Urothelium cell line (cell line): ENCODE results near the gene PTS.
A peak's percentile ranks its signal among the peaks of the same experiment; 100 is the strongest.

Source experiments
- DNase-seq: peaks from one replicate; pipeline ENCODE4 v3.0.0; 2011; ENCODE audit warnings: low spot score, mixed read lengths
- FAIRE-seq: peaks from 2 replicates; lab custom pipeline; 2011; peaks lifted over from hg19 to GRCh38; lab: Jason Lieb, UNC

PTS gene

DNA sequence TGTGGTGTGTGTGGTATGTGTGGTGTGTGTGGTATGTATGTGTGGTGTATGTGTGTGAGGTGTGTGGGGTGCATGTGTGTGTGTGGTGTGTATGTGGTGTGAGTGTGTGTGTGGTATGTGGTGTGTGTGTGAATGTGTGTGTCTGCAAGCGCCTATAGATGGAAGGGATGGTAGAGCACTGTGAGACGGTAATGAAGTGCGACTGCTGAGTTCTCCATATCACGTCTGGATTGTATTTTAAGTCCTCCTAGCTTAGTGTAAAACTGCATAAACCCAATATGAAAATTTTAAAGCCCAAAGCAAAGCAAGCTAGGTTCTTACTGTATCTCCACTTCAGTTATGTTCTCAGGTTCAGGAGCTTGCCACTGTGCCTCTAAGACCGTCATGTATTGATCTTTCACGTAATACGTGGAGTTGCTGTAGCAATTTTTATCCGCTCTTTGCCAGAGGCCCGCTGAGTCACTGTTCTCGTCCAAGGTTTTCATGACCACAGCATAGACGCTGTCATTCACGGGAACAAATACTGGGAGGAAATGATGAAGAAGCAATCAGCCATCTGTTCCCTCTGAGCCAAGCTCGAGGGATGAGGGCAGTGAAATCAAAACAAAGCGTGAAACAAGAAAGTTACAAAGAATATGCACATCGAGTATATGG is 29.0 kb downstream of the PTS start:
- DNase-seq (peak; percentile 58), FAIRE-seq (no peak)

DNA sequence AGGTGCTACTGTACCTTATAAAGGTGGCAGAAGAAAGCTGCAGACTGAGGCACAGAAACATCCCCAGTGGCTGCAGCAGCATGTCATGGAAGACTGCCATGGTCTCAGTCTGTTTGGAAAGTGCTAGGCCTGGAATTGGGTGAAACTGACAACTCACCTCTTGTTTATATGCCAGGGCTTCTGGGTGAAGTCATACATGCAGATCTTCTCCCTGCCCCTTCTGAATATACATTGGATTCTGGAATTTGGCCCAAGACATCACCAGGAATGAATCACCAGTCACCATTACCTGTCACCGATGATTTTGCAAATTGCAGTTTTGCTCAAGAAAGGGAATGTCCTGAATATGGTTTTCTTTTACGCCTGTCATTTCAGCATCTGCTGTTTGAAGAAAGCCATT is 34.3 kb downstream of the PTS start, which contains the start of gene PLET1:
Gene PLET1 (minus strand): TSS at position 371 of the 400 bp plus-strand sequence. CDS start 271 bp downstream, at position 100.
- DNase-seq = no peak
- FAIRE-seq = no peak

DNA sequence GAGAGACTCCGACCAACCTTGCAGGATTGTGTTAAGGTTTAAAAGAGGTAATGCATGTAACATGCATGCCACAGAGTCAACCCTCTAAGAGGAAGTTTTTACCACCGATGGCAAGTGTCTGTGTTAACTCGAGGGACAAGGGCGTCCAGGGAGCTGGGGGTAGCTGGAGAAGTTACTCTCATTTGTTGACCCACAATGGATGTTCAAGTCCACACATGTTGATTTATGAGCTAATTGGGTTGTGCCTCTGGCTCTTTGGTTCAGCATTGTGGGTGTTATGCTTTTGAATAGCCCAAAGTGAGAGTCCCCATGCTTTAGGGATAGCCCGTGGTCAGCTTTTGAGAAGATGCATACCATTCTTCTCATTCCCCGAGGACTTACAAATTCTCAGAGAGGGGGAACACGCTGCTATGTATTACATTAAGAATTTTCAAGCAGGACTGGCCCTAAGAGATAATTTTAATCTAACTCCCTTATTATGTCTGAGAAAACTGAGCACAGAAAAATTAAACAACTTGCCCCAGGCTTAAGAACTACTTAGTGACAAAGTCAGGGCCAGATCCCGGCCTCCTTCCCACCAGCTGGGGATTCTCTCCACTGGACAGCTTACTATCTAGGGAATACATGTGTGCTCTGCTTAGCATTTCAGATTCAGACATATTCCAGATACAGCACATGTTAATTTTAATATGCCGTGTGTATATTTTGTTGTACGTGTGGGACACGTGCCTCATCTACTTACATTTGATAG is 39.6 kb downstream of the PTS start:
- DNase-seq = no peak
- no peak for FAIRE-seq

- DNase-seq = no peak
- no peak for FAIRE-seq
Measured at GRCh38 chr11:112266410-112266778, 40.2 kb downstream of the PTS start.

- no peak for DNase-seq
- FAIRE-seq = no peak
Measured at GRCh38 chr11:112267188-112267591, 41.0 kb downstream of the PTS start.

DNA sequence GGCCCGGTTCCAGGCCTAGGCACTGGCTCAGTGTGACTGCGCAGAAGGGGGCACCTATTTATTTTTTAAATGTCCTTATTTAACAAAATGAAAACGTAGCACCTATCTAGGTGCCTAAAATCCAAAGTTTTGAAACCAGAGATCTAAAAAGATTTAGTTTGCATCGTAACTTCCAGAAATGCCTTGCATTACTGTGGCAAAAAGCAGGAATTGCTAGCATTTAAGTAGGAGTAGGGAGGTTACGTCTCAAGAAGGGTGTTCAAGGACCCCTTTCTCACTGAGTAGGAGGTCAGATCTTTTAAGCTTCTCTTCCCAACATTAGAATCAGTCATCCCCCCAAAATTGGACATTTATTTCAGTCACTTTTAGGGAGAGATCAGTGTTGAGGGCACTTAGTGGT is 42.2 kb downstream of the PTS start:
- DNase-seq = no peak
- no peak for FAIRE-seq

- FAIRE-seq = no peak
- no peak for DNase-seq
Measured at GRCh38 chr11:112269139-112269538, 42.9 kb downstream of the PTS start.

- FAIRE-seq (peak; percentile 55), DNase-seq (no peak)
Measured at GRCh38 chr11:112270551-112271180, 44.4 kb downstream of the PTS start.

DNA sequence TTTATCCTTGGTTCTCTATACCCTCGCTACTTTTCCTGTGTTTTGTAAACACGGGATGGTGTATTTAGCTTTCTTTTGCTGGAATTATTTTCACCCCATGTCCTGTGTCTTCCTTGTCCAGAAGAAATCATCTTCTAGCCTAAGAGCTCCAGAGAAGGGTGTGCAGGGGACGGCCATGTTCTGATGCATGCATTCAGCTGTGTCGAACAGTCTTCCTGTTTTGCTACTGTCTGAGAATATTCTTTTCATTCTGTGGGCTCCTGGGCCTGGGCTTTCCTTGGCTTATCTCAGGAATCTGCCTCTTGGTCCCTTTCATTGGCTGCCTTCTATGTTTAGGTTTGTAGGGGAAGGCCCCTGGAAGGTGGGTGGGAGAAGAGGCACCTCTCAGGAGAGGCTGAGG is 45.0 kb downstream of the PTS start:
- FAIRE-seq (no peak), DNase-seq (no peak)

GRCh38 chr11:112273066-112273465 is 46.8 kb downstream of the PTS start:
- peak; percentile 73 for FAIRE-seq
- no peak for DNase-seq

- DNase-seq (no peak), FAIRE-seq (peak; percentile 65)
Measured at GRCh38 chr11:112274007-112274783, 48.0 kb downstream of the PTS start.

DNA sequence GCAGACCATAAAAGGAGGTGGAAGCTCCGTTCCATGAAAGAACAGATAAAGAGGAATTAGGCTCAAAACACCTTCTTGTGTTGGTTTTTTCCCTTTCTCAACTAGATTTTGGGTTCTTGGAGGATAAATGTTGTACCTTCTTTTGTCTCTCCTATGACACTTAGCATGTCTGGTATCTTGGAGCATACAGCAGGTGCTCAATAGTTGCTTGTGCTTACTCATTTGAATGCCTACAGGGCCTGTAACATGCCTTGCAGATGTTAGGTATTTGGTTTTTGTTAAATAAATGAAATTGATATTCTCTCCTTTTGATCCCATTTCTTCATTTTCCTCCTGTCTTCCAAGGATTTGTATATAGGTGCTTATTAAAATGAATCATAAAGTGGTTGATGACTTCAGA is 50.8 kb downstream of the PTS start:
- DNase-seq = no peak
- no peak for FAIRE-seq

- DNase-seq (no peak), FAIRE-seq (no peak)
Measured at GRCh38 chr11:112277941-112278340, 51.7 kb downstream of the PTS start.

GRCh38 chr11:112278803-112279202 is 52.6 kb downstream of the PTS start:
- peak; percentile 5 for FAIRE-seq
- DNase-seq = no peak

DNA sequence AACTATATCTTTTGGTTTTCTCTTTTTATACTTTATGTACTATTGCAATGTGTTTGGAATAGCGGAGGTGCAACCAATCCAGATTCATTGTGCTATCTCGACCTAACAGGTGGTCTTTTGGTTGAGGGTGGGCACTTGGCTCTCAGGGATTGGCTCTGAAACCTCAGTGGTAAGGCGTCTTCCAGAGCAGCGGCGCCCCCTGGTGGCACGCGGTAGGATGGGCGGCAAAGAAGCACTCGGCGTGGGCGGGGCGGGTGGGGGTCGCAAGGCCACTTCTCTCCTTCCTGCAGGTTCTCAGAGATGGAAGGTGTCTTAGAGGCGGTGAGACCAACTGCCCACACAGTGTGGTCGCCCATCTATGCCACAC is 53.7 kb downstream of the PTS start:
- peak; percentile 86 for DNase-seq

DNA sequence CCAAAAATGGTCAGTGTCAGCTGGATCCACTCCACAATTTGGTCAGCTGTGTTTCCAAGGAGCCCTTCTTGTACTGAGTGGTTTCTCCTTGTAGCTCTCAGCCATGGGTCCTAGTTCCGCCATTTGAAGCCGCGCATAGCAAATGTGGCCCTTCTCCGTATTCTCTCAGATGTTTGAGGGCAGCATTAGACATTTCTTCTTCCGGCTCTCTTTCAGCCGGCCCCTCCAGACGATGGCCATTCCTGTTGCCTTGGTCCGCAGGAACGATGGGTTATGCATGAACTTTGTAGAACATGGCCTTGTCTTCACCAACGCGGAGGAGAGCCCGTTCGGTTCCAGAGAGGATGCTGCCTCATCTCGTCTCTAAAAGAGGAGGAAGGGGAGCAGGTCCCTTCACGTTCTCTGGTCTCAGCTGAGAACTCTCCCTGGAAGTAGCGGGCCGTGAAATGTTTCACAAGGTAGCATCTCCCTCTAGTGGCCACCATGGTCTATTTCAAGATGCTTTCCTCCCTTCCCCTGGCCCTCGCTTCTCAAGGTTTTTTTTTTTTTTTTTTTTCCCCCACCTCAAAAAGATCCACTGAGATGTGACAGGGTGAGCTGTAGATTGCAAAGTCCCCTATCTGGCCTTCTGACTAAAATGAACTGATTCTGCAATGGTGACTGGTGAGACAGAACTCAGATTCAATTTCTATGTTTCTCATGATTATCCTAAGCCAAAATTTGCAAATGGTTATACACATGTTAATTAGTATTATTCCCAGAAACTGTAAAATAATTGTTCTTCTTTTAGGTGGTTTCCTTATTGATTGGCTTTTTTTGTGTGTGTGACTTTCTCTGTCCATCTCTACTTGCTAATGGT is 54.3 kb downstream of the PTS start:
- FAIRE-seq = no peak
- DNase-seq = peak; percentile 89

More for the DNA sequence above, 53.7 kb downstream of the PTS start:
- FAIRE-seq = peak; percentile 87

DNA sequence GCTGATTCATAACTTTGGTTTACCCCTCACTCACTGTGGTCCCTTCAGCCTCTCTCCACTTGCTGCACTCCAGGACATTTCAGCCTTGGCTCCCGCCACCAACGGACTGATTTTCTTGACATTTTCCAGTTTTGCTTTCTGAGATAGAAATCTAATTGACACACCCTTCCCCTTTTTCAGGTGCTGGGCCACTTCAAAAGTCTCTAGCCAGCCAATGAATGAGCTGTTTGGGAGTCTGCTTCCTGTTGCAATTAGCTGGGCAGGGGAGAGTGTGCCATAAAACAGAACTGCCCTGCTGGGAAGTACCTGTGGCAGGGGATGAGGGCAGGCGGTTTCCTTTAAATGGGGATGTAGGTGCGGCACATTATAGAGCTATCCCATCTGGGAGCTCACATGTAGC is 55.5 kb downstream of the PTS start:
- FAIRE-seq (peak; percentile 5), DNase-seq (no peak)
